GM12878 (cell line): ENCODE measurements around the gene PEX26. TPM values are rescaled to one million over a fixed set of nuclear protein-coding genes. Genes with fewer than 3 reads are reported as not detected.

Source experiments
- ATAC-seq: fragments of 200-7000 bp; cut with Tn5 transposase; 3 replicates; pipeline ENCODE4 v1.9.1; 2020; ENCODE audit warnings: mild to moderate bottlenecking, moderate library complexity
- BruUV-seq: library from RNA; stranded (reverse); fragments of 400-500 nt; replicated peaks from 2 replicates; lab custom pipeline; 2021; lab: Mats Ljungman, UMichigan
- CTCF ChIA-PET: fragments of 300-600 bp; sonication (Branson Sonifier 250); formaldehyde crosslinking; extraction: SDS; loops from one replicate; lab custom pipeline; 2021; ENCODE audit warnings: inconsistent platforms; lab: Yijun Ruan, JAX
- POLR2A ChIA-PET: fragments of 350-600 bp; formaldehyde crosslinking; extraction: SDS; loops from one replicate; lab custom pipeline; 2021; ENCODE audit warnings: inconsistent platforms; lab: Charles Lee
- RAD21 ChIA-PET: fragments of 300-600 bp; sonication (Branson Sonifier 250); formaldehyde crosslinking; loops from one replicate; lab custom pipeline; 2023; ENCODE audit warnings: antibody characterized with exemption; ENCODE audit not compliant: unreplicated experiment; lab: Charles Lee
- SMC1A ChIA-PET: fragments of 300-600 bp; sonication (Branson Sonifier 250); formaldehyde crosslinking; loops from one replicate; lab custom pipeline; 2023; ENCODE audit not compliant: unreplicated experiment, uncharacterized antibody; lab: Charles Lee
- DNase-seq: peaks from one replicate; pipeline ENCODE4 v3.0.0-alpha.2; 2011; ENCODE audit warnings: low read depth, low spot score
- FAIRE-seq: peaks from 3 replicates; lab custom pipeline; 2011; peaks lifted over from hg19 to GRCh38; lab: Jason Lieb, UNC
- H2AFZ ChIP-seq: 2 replicates; pipeline ENCODE4 v1.6.0; 2011; ENCODE audit warnings: low read depth, low read length, control low read depth; ENCODE audit not compliant: control insufficient read depth
- H3K27ac ChIP-seq: 2 replicates; pipeline ENCODE4 v1.5.1; 2011; ENCODE audit warnings: control low read depth; ENCODE audit not compliant: control insufficient read depth, insufficient read depth
- H3K27me3 ChIP-seq, 2 experiments: replicated peaks in 1 of 2; 2 replicates each; pipeline versions ENCODE4 v1.6.0 to v1.6.1; 2011; ENCODE audit warnings: low read length in 1 of 2; ENCODE audit not compliant: control insufficient read depth in 2 of 2, insufficient read depth in 2 of 2
- H3K36me3 ChIP-seq, 2 experiments: 2 replicates each; pipeline ENCODE4 v1.5.1; 2011; ENCODE audit warnings: low read length in 1 of 2; ENCODE audit not compliant: control insufficient read depth in 2 of 2, insufficient read depth in 2 of 2
- H3K4me1 ChIP-seq: 2 replicates; pipeline ENCODE4 v1.6.1; 2011; ENCODE audit warnings: mild to moderate bottlenecking, low read length, moderate library complexity, mixed read lengths; ENCODE audit not compliant: control insufficient read depth, insufficient read depth
- H3K4me2 ChIP-seq: 2 replicates; pipeline ENCODE4 v1.6.0; 2011; ENCODE audit warnings: control low read depth; ENCODE audit not compliant: control insufficient read depth, insufficient read depth
- H3K4me3 ChIP-seq: fragments of 200-600 bp; sonication (generic); 2 replicates; pipeline ENCODE4 v1.5.1; 2016
- H3K79me2 ChIP-seq: 2 replicates; pipeline ENCODE4 v1.6.0; 2011; ENCODE audit warnings: low read length; ENCODE audit not compliant: control insufficient read depth, insufficient read depth
- H3K9ac ChIP-seq: 2 replicates; pipeline ENCODE4 v1.8.0; 2011; ENCODE audit warnings: low read length, control low read depth, mixed read lengths; ENCODE audit not compliant: control insufficient read depth, insufficient read depth
- H3K9me3 ChIP-seq: replicated peaks from 3 replicates; pipeline ENCODE4 v1.5.1; 2011; ENCODE audit warnings: mild to moderate bottlenecking, low read length; ENCODE audit not compliant: control insufficient read depth, insufficient read depth
- H4K20me1 ChIP-seq: 2 replicates; pipeline ENCODE4 v1.6.0; 2011; ENCODE audit not compliant: control insufficient read depth, insufficient read depth
- CBX5 ChIP-seq: sonication (generic); IDR thresholded peaks from 2 replicates; pipeline ENCODE4 v1.6.1; 2016; ENCODE audit warnings: low read depth, moderate library complexity, mild to moderate bottlenecking, inconsistent platforms
- E4F1 ChIP-seq: fragments of 450-650 bp; IDR thresholded peaks from 2 replicates; pipeline ENCODE4 v1.6.1; 2018; ENCODE audit warnings: borderline replicate concordance, mild to moderate bottlenecking; ENCODE audit not compliant: partially characterized antibody
- EZH2 ChIP-seq: IDR thresholded peaks from 2 replicates; pipeline ENCODE4 v1.6.1; 2012; ENCODE audit warnings: low read depth, mild to moderate bottlenecking, control low read depth, inconsistent platforms, low read length, borderline replicate concordance; ENCODE audit not compliant: control insufficient read depth
- HDGF ChIP-seq: fragments of 450-650 bp; IDR thresholded peaks from 2 replicates; pipeline ENCODE4 v1.6.1; 2016; ENCODE audit warnings: antibody characterized with exemption
- KDM1A ChIP-seq: fragments of 200-600 bp; sonication (generic); IDR thresholded peaks from 2 replicates; pipeline ENCODE4 v1.6.1; 2016; ENCODE audit warnings: borderline replicate concordance
- KLF5 ChIP-seq: fragments of 450-650 bp; IDR thresholded peaks from 2 replicates; pipeline ENCODE4 v1.6.1; 2014; ENCODE audit warnings: mild to moderate bottlenecking; ENCODE audit not compliant: partially characterized antibody
- MTA2 ChIP-seq: fragments of 450-650 bp; IDR thresholded peaks from 2 replicates; pipeline ENCODE4 v1.6.1; 2016; ENCODE audit warnings: low read depth, mild to moderate bottlenecking, moderate library complexity
- RAD51 ChIP-seq: fragments of 450-650 bp; IDR thresholded peaks from 2 replicates; pipeline ENCODE4 v1.6.1; 2016; ENCODE audit warnings: moderate library complexity, mild to moderate bottlenecking, inconsistent platforms
- RBBP5 ChIP-seq: fragments of 200-600 bp; sonication (generic); conservative IDR thresholded peaks from 2 replicates; pipeline ENCODE4 v1.6.1; 2016
- SP1 ChIP-seq: IDR thresholded peaks from one replicate; pipeline ENCODE4 v1.6.1; 2011; ENCODE audit warnings: low read depth, low read length
- SREBF2 ChIP-seq: IDR thresholded peaks from 2 replicates; pipeline ENCODE4 v1.6.1; 2012; ENCODE audit warnings: mild to moderate bottlenecking, low read length
- SUPT20H ChIP-seq: IDR thresholded peaks from 2 replicates; pipeline ENCODE4 v1.6.1; 2011; ENCODE audit warnings: low read depth, mild to moderate bottlenecking, low read length, moderate library complexity, borderline replicate concordance; ENCODE audit not compliant: control insufficient read depth
- ZNF207 ChIP-seq: fragments of 450-650 bp; IDR thresholded peaks from 2 replicates; pipeline ENCODE4 v1.6.1; 2014; ENCODE audit warnings: antibody characterized with exemption, mild to moderate bottlenecking, borderline replicate concordance
- WGBS: methylation state at CpG from one replicate; pipeline ENCODE4 v1.1.6; 2016; ENCODE audit warnings: low lambda C conversion rate; ENCODE audit not compliant: insufficient replicate concordance, insufficient coverage; ENCODE audit errors: missing lambda C conversion rate; 5-methylcytosine and 5-hydroxymethylcytosine counted together
- in situ Hi-C: fragments of 300-500 bp; cut with MboI; formaldehyde crosslinking; loops from 9 replicates; pipeline ENCODE4 v1.14.3; 2018; ENCODE audit warnings: mixed read lengths
- intact Hi-C: fragments of 100-400 bp; cut with micrococcal nuclease; formaldehyde crosslinking; loops from one replicate; pipeline ENCODE4 v1.14.2; 2022; ENCODE audit not compliant: unreplicated experiment
- polyA plus RNA-seq, 11 experiments: library from polyadenylated mRNA; depleted of rRNA in 4 of 11; unstranded in 6 of 11; stranded (reverse) in 5 of 11; fragments of >200 nt; fragmentation: Nextera tagmentation in 4 of 11; fragmentation: Illumina TruSeq in 1 of 11; extraction: Ambion mirVana in 4 of 11; extraction: Trizol in 1 of 11; gene quantifications; 1 replicate in 1 of 11; 2 replicates in 10 of 11; pipeline versions ENCODE4 v1.2.1 to v1.2.3, GENCODE V29; 2011 to 2016; ENCODE audit warnings: inconsistent platforms in 2 of 11, missing spikeins in 2 of 11, low read depth in 1 of 11
- total RNA-seq, 4 experiments: library from RNA; depleted of rRNA in 3 of 4; stranded (reverse); fragments of >200 nt in 3 of 4; fragmentation: Illumina TruSeq in 1 of 4; extraction: Trizol in 1 of 4; gene quantifications; 2 replicates each; pipeline versions ENCODE4 v1.2.1 to v1.2.3, GENCODE V29; 2013 to 2021

Gene PEX26
- total and polyA plus RNA-seq, 10 of the 15 experiments (the other 5 are each of a cell fraction or from before 2014, with no cell fraction given): 0.79 to 50.8 (median 22.4) TPM

GRCh38 chr22:18044548-18045271, 33.1 kb upstream of the PEX26 start:
- ChIA-PET CTCF (interaction anchor here (2.1 kb wide), 1 partner anchor 31 kb away, joined by 8 read pairs; no protein-coding TSS in a partner anchor), POLR2A (no interaction called here), RAD21 (interaction anchor here (1.2 to 1.8 kb wide), 2 partner anchors 16 to 32 kb away, joined by 3 to 6 read pairs; no protein-coding TSS in a partner anchor), SMC1A (interaction anchor here (1.4 to 2.1 kb wide), 4 partner anchors 12 to 32 kb away, joined by 3 to 11 read pairs (median 7); no protein-coding TSS in a partner anchor)
- no peak overlapping the region for H3K27ac ChIP-seq
- H3K4me3 ChIP-seq: no peak overlapping the region
- 62% methylated on average over 11 of the region's 11 CpGs for WGBS
- TF ChIP-seq SREBF2: no peak
- TF ChIP-seq ZNF207: no peak
- no peak for TF ChIP-seq CBX5
- TF ChIP-seq RBBP5: no peak
- no peak for TF ChIP-seq MTA2
- no peak for TF ChIP-seq KLF5
- TF ChIP-seq EZH2: no peak
- TF ChIP-seq HDGF: no peak
- no peak for TF ChIP-seq RAD51
- TF ChIP-seq SP1: no peak
- no peak for TF ChIP-seq KDM1A
- no peak for TF ChIP-seq SUPT20H
- TF ChIP-seq E4F1: no peak
- in situ Hi-C loops: no loop called here
- no TSS peak for BruUV-seq
- intact Hi-C loops: no loop called here
- H3K4me1 ChIP-seq: no peaks in the 10 kb centered on the region; the same call in 1 of the 2 replicates
- no peaks in the 10 kb centered on the region for H3K9me3 ChIP-seq
- H3K36me3 ChIP-seq: no peaks in the 10 kb centered on the region
- no peak overlapping the region for H3K4me2 ChIP-seq
- H3K79me2 ChIP-seq: no peaks in the 10 kb centered on the region
- no peak overlapping the region for H3K9ac ChIP-seq
- no peaks in the 10 kb centered on the region for H3K27me3 ChIP-seq
- ATAC-seq: no peak; the same call in 2 of the 3 replicates
- no peak for FAIRE-seq
- DNase-seq: no peak
- no peak overlapping the region for H2AFZ ChIP-seq
- no peaks in the 10 kb centered on the region for H4K20me1 ChIP-seq
